Common myeloid progenitor, CD34-positive (primary cell): ENCODE results near the gene ZNF608.

Source experiments
- CTCF ChIA-PET: fragments of 350-600 bp; sonication (Branson Sonifier 250); formaldehyde crosslinking; loops from one replicate; lab custom pipeline; 2021; ENCODE audit warnings: antibody characterized with exemption; lab: Charles Lee
- POLR2A ChIA-PET: fragments of 350-600 bp; sonication (Branson Sonifier 250); formaldehyde crosslinking; loops from one replicate; lab custom pipeline; 2021; ENCODE audit warnings: antibody characterized with exemption; lab: Charles Lee
- DNase-seq, 3 donors: peaks; one replicate each; pipeline versions ENCODE4 v3.0.0 to v3.0.0-alpha.2; 2013
- H3K27ac ChIP-seq, 2 experiments: 1 replicate in 1 of 2; 2 replicates in 1 of 2; pipeline ENCODE4 v1.7.0; 2013; ENCODE audit warnings: inconsistent platforms in 2 of 2, low read length in 2 of 2, mild to moderate bottlenecking in 2 of 2, low read depth in 1 of 2, moderate library complexity in 1 of 2; ENCODE audit not compliant: severe bottlenecking in 2 of 2, insufficient read depth in 1 of 2, poor library complexity in 1 of 2
- H3K27me3 ChIP-seq, 5 experiments: replicated peaks in 2 of 5; 1 replicate in 3 of 5; 2 replicates in 2 of 5; pipeline versions ENCODE4 v1.6.1 to v1.7.0; 2013; ENCODE audit warnings: low read length in 4 of 5, mild to moderate bottlenecking in 2 of 5, moderate library complexity in 2 of 5, inconsistent platforms in 1 of 5; ENCODE audit not compliant: insufficient read depth in 5 of 5, control insufficient read depth in 4 of 5
- H3K36me3 ChIP-seq, 4 experiments: 1 replicate in 2 of 4; 2 replicates in 2 of 4; pipeline versions ENCODE4 v1.6.1 to v1.7.0; 2013; ENCODE audit warnings: low read length in 3 of 4, control low read depth in 1 of 4, mild to moderate bottlenecking in 1 of 4; ENCODE audit not compliant: control insufficient read depth in 4 of 4, insufficient read depth in 4 of 4
- H3K4me1 ChIP-seq, 4 experiments: 1 replicate in 3 of 4; 2 replicates in 1 of 4; pipeline versions ENCODE4 v1.6.1 to v1.7.1; 2013; ENCODE audit warnings: low read length in 3 of 4, mild to moderate bottlenecking in 3 of 4, control low read depth in 1 of 4, inconsistent platforms in 1 of 4, moderate library complexity in 1 of 4; ENCODE audit not compliant: control insufficient read depth in 4 of 4, insufficient read depth in 4 of 4; ENCODE audit errors: control extremely low read depth in 1 of 4
- H3K4me3 ChIP-seq, 7 experiments: 1 replicate in 4 of 7; 2 replicates in 3 of 7; pipeline versions ENCODE4 v1.5.1 to v1.7.0; 2013; ENCODE audit warnings: mild to moderate bottlenecking in 7 of 7, low read length in 6 of 7, moderate library complexity in 6 of 7, inconsistent platforms in 2 of 7, low read depth in 2 of 7, control low read depth in 1 of 7; ENCODE audit not compliant: insufficient read depth in 4 of 7, control insufficient read depth in 1 of 7; ENCODE audit errors: extremely low read depth in 1 of 7
- H3K9me3 ChIP-seq, 5 experiments: 1 replicate in 4 of 5; 2 replicates in 1 of 5; pipeline versions ENCODE4 v1.6.1 to v1.7.1; 2013; ENCODE audit warnings: low read length in 4 of 5, mild to moderate bottlenecking in 2 of 5, inconsistent platforms in 1 of 5, low read depth in 1 of 5, moderate library complexity in 1 of 5; ENCODE audit not compliant: control insufficient read depth in 4 of 5, insufficient read depth in 2 of 5; ENCODE audit errors: control extremely low read depth in 1 of 5
- WGBS: methylation state at CpG from one replicate; pipeline ENCODE4 v1.1.5; 2013; ENCODE audit not compliant: insufficient coverage; 5-methylcytosine and 5-hydroxymethylcytosine counted together

Gene ZNF608

DNA sequence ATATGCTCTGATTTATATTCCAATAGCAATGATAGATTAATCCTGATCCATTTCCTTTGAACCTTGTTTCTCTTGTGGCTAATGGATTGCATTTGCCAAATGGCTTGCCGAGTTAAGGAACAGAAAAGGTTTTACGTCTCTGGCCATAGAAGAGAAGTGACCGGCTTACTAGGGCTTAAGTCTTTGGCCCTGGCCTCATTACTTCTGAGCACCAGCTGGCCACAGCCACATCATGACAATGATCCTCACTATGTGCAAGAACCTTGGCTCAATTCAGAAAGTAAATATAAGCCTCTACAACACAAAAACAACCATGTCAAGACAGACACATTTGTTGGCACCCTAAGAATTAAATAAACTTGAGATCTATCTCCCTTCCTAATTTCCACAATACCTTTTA lies 46.1 kb downstream of the ZNF608 start:
- Histone ChIP-seq H3K4me3 (no peak overlapping the region), H3K27me3 (no peaks in the 10 kb centered on the region), H3K27ac (no peak overlapping the region), H3K4me1 (peaks cover 0 to 14% (median 9%) of the 10 kb centered on the region in 4 experiments), H3K36me3 (peaks cover 0 to 6% (median 2%) of the 10 kb centered on the region in 4 experiments), H3K9me3 (no peaks in the 10 kb centered on the region)
- 93% methylated on average over 2 of the region's 3 CpGs for WGBS
- DNase-seq = no peak
- CTCF ChIA-PET = no interaction called here
- POLR2A ChIA-PET = no interaction called here

- H3K36me3 ChIP-seq = peaks cover 0 to 8% (median 3%) of the 10 kb centered on the region in 4 experiments
- 80% methylated on average over 1 of the region's 1 CpG for WGBS
- no peak for DNase-seq
- no peak overlapping the region for H3K4me3 ChIP-seq
- no peak overlapping the region for H3K27ac ChIP-seq
- no peaks in the 10 kb centered on the region for H3K9me3 ChIP-seq
- CTCF ChIA-PET = interaction anchor here (0.6 to 1.2 kb wide), 2 partner anchors 18 to 50 kb away, joined by 4 read pairs; no protein-coding TSS in a partner anchor
- H3K4me1 ChIP-seq = peaks cover 0 to 14% (median 8%) of the 10 kb centered on the region in 4 experiments
- POLR2A ChIA-PET = interaction anchor here (0.6 kb wide), 1 partner anchor 137 kb away, joined by 4 read pairs; no protein-coding TSS in a partner anchor
- no peaks in the 10 kb centered on the region for H3K27me3 ChIP-seq
Measured at GRCh38 chr5:124698770-124699169, 47.7 kb downstream of the ZNF608 start.

DNA sequence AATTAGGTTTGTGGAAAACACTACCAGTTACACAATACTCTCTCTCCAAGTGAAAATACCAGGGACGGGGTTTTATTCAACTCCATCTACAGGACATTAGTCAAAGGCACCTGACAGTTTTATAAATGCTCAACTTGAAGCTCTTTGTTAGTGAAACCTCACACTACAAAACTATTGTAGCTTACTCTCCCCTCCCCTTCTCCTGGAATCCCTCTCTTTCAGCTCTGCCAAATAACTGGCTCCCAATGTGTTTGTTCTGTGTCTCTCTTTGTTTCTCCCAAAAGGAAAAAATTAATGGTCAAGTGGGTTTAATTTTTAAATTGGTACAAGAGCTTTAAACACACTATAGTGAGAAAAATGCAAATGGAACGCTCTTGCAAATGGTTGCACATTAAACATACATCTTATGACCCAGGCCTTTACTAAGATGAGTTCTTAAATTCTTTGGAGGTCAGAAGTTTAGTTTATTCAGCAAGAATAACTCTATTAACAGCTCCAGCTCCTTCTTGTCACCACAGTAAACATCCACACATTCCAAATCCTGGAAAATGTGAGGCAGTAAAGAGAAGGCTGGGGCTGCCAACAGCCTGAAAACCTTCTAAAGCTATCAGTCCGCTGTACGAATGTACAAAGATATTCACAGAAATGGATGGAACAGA lies 48.4 kb downstream of the ZNF608 start:
- CTCF ChIA-PET = interaction anchor here (0.6 to 1.2 kb wide), 2 partner anchors 18 to 50 kb away, joined by 4 read pairs; no protein-coding TSS in a partner anchor
- no peak overlapping the region for H3K27ac ChIP-seq

GRCh38 chr5:124697501-124697900 lies 48.9 kb downstream of the ZNF608 start:
- 100% methylated on average over 1 of the region's 1 CpG for WGBS
- POLR2A ChIA-PET = no interaction called here

More for the DNA sequence above, 48.4 kb downstream of the ZNF608 start:
- H3K27me3 ChIP-seq = no peaks in the 10 kb centered on the region
- WGBS = 100% methylated on average over 3 of the region's 4 CpGs
- H3K4me1 ChIP-seq = peaks cover 0 to 12% (median 8%) of the 10 kb centered on the region in 4 experiments
- peaks cover 0 to 8% (median 3%) of the 10 kb centered on the region in 4 experiments for H3K36me3 ChIP-seq
- no peaks in the 10 kb centered on the region for H3K9me3 ChIP-seq
- POLR2A ChIA-PET = interaction anchor here (0.6 kb wide), 1 partner anchor 137 kb away, joined by 4 read pairs; no protein-coding TSS in a partner anchor
- DNase-seq = no peak
- no peak overlapping the region for H3K4me3 ChIP-seq

DNA sequence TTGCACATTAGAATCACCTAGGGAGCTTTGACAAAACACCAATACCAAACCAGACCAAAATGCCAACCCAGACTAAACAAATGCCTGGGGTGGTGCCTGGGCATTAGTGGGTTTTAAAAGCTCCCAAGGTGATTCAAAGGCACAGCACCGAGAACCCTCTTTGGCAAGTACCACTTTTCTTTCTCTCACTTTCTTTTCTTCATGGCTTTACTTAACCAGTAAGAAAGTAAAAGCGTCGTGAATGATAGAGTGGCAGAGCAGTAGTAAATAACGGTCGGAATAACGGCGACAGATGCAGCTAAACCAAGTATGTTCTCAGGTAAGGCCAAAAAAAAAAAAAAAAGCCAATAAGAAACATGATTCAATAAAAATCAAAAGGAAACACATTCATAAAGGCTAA lies 49.5 kb downstream of the ZNF608 start:
- no peak for DNase-seq
- WGBS = 89% methylated on average over 5 of the region's 7 CpGs
- CTCF ChIA-PET = interaction anchor here (0.7 kb wide), 1 partner anchor 308 kb away, joined by 3 read pairs; no protein-coding TSS in a partner anchor
- POLR2A ChIA-PET = no interaction called here
- H3K4me3 ChIP-seq = no peak overlapping the region
- no peak overlapping the region for H3K27ac ChIP-seq
- H3K36me3 ChIP-seq = peaks cover 0 to 8% (median 3%) of the 10 kb centered on the region in 4 experiments
- H3K27me3 ChIP-seq = no peaks in the 10 kb centered on the region
- H3K4me1 ChIP-seq = peaks cover 0 to 3% (median under 1%) of the 10 kb centered on the region in 4 experiments
- no peaks in the 10 kb centered on the region for H3K9me3 ChIP-seq

More at GRCh38 chr5:124697501-124697900, 48.9 kb downstream of the ZNF608 start:
- Histone ChIP-seq H3K27ac (no peak overlapping the region), H3K4me1 (peaks cover 0 to 9% (median 5%) of the 10 kb centered on the region in 4 experiments), H3K27me3 (no peaks in the 10 kb centered on the region), H3K9me3 (no peaks in the 10 kb centered on the region), H3K36me3 (peaks cover 0 to 8% (median 3%) of the 10 kb centered on the region in 4 experiments), H3K4me3 (no peak overlapping the region)
- DNase-seq = no peak
- CTCF ChIA-PET = interaction anchor here (1.2 kb wide), 1 partner anchor 51 kb away, joined by 4 read pairs; no protein-coding TSS in a partner anchor
